H1 (cell line): Measurements from ENCODE around the gene SASH3. TPM values are rescaled to one million over a fixed set of nuclear protein-coding genes. Genes with fewer than 3 reads are reported as not detected.

Experiments used
- CTCF ChIA-PET: fragments of 300-600 bp; sonication (Branson Sonifier 250); formaldehyde crosslinking; loops from one replicate; lab custom pipeline; 2021; ENCODE audit not compliant: partially characterized antibody; lab: Charles Lee
- POLR2A ChIA-PET: fragments of 300-600 bp; sonication (Branson Sonifier 250); formaldehyde crosslinking; loops from one replicate; lab custom pipeline; 2021; ENCODE audit warnings: inconsistent platforms; ENCODE audit not compliant: partially characterized antibody; lab: Charles Lee
- DNase-seq, 2 experiments: peaks; one replicate each; pipeline versions ENCODE4 v3.0.0 to v3.0.0-alpha.2; 2010 to 2022; ENCODE audit warnings: low spot score in 2 of 2, low read depth in 1 of 2, mixed read lengths in 1 of 2
- FAIRE-seq: peaks from 2 replicates; lab custom pipeline; 2011; peaks lifted over from hg19 to GRCh38; lab: Jason Lieb, UNC
- H2AFZ ChIP-seq: 2 replicates; pipeline ENCODE4 v1.8.1; 2012; ENCODE audit warnings: low read length, inconsistent platforms
- H2AK5ac ChIP-seq: 2 replicates; pipeline ENCODE4 v1.6.1; 2013; ENCODE audit warnings: low read depth, low read length
- H2BK120ac ChIP-seq: replicated peaks from 2 replicates; pipeline ENCODE3; 2013; ENCODE audit warnings: low read depth, low read length, inconsistent platforms
- H2BK12ac ChIP-seq: 2 replicates; pipeline ENCODE4 v1.6.1; 2013; ENCODE audit warnings: low read depth, low read length
- H2BK15ac ChIP-seq: 2 replicates; pipeline ENCODE4 v1.6.1; 2013; ENCODE audit warnings: low read length
- H2BK20ac ChIP-seq: 2 replicates; pipeline ENCODE4 v1.6.1; 2013; ENCODE audit warnings: low read length
- H2BK5ac ChIP-seq: 2 replicates; pipeline ENCODE4 v1.6.1; 2013; ENCODE audit warnings: low read depth, low read length
- H3K14ac ChIP-seq: 2 replicates; pipeline ENCODE4 v1.6.1; 2013; ENCODE audit warnings: inconsistent platforms; ENCODE audit not compliant: insufficient read length
- H3K18ac ChIP-seq: 2 replicates; pipeline ENCODE4 v1.6.1; 2013; ENCODE audit warnings: low read length; ENCODE audit errors: extremely low read depth
- H3K23ac ChIP-seq: 2 replicates; pipeline ENCODE4 v1.6.1; 2013; ENCODE audit warnings: inconsistent platforms; ENCODE audit not compliant: insufficient read length
- H3K23me2 ChIP-seq: 2 replicates; pipeline ENCODE4 v1.6.1; 2013; ENCODE audit warnings: low read depth, low read length
- H3K27ac ChIP-seq: 2 replicates; pipeline ENCODE4 v1.6.1; 2011; ENCODE audit warnings: low read depth, low read length, inconsistent platforms
- H3K27me3 ChIP-seq, 4 experiments: replicated peaks in 1 of 4; 1 replicate in 1 of 4; 2 replicates in 3 of 4; pipeline versions ENCODE4 v1.6.1 to v1.8.1; 2011 to 2013; ENCODE audit warnings: low read length in 3 of 4, mild to moderate bottlenecking in 3 of 4, inconsistent platforms in 2 of 4, mixed read lengths in 2 of 4, moderate library complexity in 1 of 4; ENCODE audit not compliant: control insufficient read depth in 3 of 4, insufficient read depth in 3 of 4; ENCODE audit errors: extremely low read depth in 1 of 4
- H3K36me3 ChIP-seq, 4 experiments: 2 replicates each; pipeline versions ENCODE4 v1.6.1 to v1.8.1; 2011 to 2013; ENCODE audit warnings: mild to moderate bottlenecking in 4 of 4, low read length in 3 of 4, moderate library complexity in 2 of 4, control low read depth in 1 of 4, inconsistent platforms in 1 of 4; ENCODE audit not compliant: insufficient read depth in 4 of 4, control insufficient read depth in 2 of 4
- H3K4ac ChIP-seq: replicated peaks from 2 replicates; pipeline ENCODE3; 2013; ENCODE audit warnings: low read length, low read depth, mixed read lengths, inconsistent platforms; ENCODE audit not compliant: insufficient read length
- H3K4me1 ChIP-seq, 4 experiments: replicated peaks in 1 of 4; 1 replicate in 1 of 4; 2 replicates in 3 of 4; pipeline versions ENCODE4 v1.6.1 to v1.8.1; 2011 to 2013; ENCODE audit warnings: low read length in 3 of 4, inconsistent platforms in 2 of 4, mixed read lengths in 1 of 4; ENCODE audit not compliant: insufficient read depth in 4 of 4, control insufficient read depth in 3 of 4
- H3K4me2 ChIP-seq, 2 experiments: 2 replicates each; pipeline versions ENCODE4 v1.6.1 to v1.8.1; 2011 to 2013; ENCODE audit warnings: low read depth in 2 of 2, low read length in 2 of 2, control low read depth in 1 of 2, inconsistent platforms in 1 of 2, mild to moderate bottlenecking in 1 of 2; ENCODE audit not compliant: insufficient read depth in 1 of 2
- H3K4me3 ChIP-seq, 4 experiments: fragments of 200-600, 300-600 bp in 1 of 4; sonication (generic), shearing (Covaris generic), sonication (Bioruptor Twin) in 1 of 4; 2 replicates each; pipeline versions ENCODE4 v1.5.1 to v1.8.1; 2011 to 2016; ENCODE audit warnings: low read length in 4 of 4, low read depth in 3 of 4, control low read depth in 2 of 4, inconsistent platforms in 2 of 4, mild to moderate bottlenecking in 2 of 4, mixed read lengths in 1 of 4, moderate library complexity in 1 of 4; ENCODE audit not compliant: insufficient read depth in 2 of 4; ENCODE audit errors: extremely low read depth in 1 of 4
- H3K56ac ChIP-seq: replicated peaks from 2 replicates; pipeline ENCODE3; 2013; ENCODE audit warnings: low read depth, mild to moderate bottlenecking, mixed read lengths, low read length, inconsistent platforms; ENCODE audit not compliant: insufficient read length
- H3K79me1 ChIP-seq: 2 replicates; pipeline ENCODE4 v1.6.1; 2013; ENCODE audit warnings: low read depth, low read length, control low read depth
- H3K79me2 ChIP-seq, 2 experiments: 2 replicates each; pipeline versions ENCODE4 v1.6.1 to v1.8.1; 2012 to 2013; ENCODE audit warnings: low read length in 2 of 2, mild to moderate bottlenecking in 2 of 2, inconsistent platforms in 1 of 2; ENCODE audit not compliant: insufficient read depth in 2 of 2, control insufficient read depth in 1 of 2
- H3K9ac ChIP-seq, 4 experiments: replicated peaks in 1 of 4; 1 replicate in 1 of 4; 2 replicates in 3 of 4; pipeline versions ENCODE4 v1.6.1 to v1.8.1; 2011 to 2013; ENCODE audit warnings: low read depth in 3 of 4, low read length in 3 of 4, control low read depth in 2 of 4, mild to moderate bottlenecking in 2 of 4, moderate library complexity in 2 of 4, inconsistent platforms in 1 of 4; ENCODE audit errors: extremely low read depth in 1 of 4
- H3K9me3 ChIP-seq, 2 experiments: 2 replicates each; pipeline versions ENCODE4 v1.6.1 to v1.8.1; 2012 to 2013; ENCODE audit warnings: mild to moderate bottlenecking in 2 of 2, moderate library complexity in 2 of 2, control low read depth in 1 of 2, inconsistent platforms in 1 of 2, low read depth in 1 of 2, low read length in 1 of 2, mixed read lengths in 1 of 2; ENCODE audit not compliant: insufficient read depth in 2 of 2
- H4K20me1 ChIP-seq, 2 experiments: replicated peaks in 1 of 2; 2 replicates each; pipeline versions ENCODE3 to v1.8.1; 2011 to 2013; ENCODE audit warnings: inconsistent platforms in 2 of 2, low read length in 2 of 2, mild to moderate bottlenecking in 1 of 2; ENCODE audit not compliant: insufficient read depth in 2 of 2, control insufficient read depth in 1 of 2
- H4K5ac ChIP-seq: 2 replicates; pipeline ENCODE4 v1.6.1; 2013; ENCODE audit warnings: low read length, low read depth, mixed read lengths, inconsistent platforms; ENCODE audit not compliant: insufficient read length
- H4K8ac ChIP-seq: 2 replicates; pipeline ENCODE4 v1.8.0; 2013; ENCODE audit warnings: mild to moderate bottlenecking, moderate library complexity, low read length, inconsistent platforms; ENCODE audit not compliant: insufficient read depth; ENCODE audit errors: extremely low read depth
- H4K91ac ChIP-seq: replicated peaks from 2 replicates; pipeline ENCODE3; 2013; ENCODE audit warnings: low read length, mixed read lengths, inconsistent platforms; ENCODE audit not compliant: insufficient read length
- BACH1 ChIP-seq: IDR thresholded peaks from 2 replicates; pipeline ENCODE4 v1.6.1; 2012; ENCODE audit warnings: low read length, improper control_type of control experiment
- CTCF ChIP-seq, 3 experiments: IDR thresholded peaks; 1 replicate in 2 of 3; 2 replicates in 1 of 3; pipeline versions ENCODE4 v1.5.1 to v1.6.1; 2011; ENCODE audit warnings: low read length in 3 of 3, mild to moderate bottlenecking in 3 of 3, inconsistent platforms in 2 of 3, low read depth in 1 of 3, moderate library complexity in 1 of 3; ENCODE audit not compliant: insufficient read depth in 1 of 3; ENCODE audit errors: control extremely low read depth in 1 of 3
- EGR1 ChIP-seq: IDR thresholded peaks from 2 replicates; pipeline ENCODE4 v1.6.1; 2011; ENCODE audit warnings: low read depth, low read length, borderline replicate concordance
- GABPA ChIP-seq: IDR thresholded peaks from 2 replicates; pipeline ENCODE4 v1.6.1; 2011; ENCODE audit warnings: mild to moderate bottlenecking, low read length, moderate library complexity, borderline replicate concordance; ENCODE audit not compliant: insufficient read depth
- MAFK ChIP-seq: IDR thresholded peaks from 2 replicates; pipeline ENCODE4 v1.6.1; 2012; ENCODE audit warnings: low read depth, mild to moderate bottlenecking, improper control_type of control experiment, low read length
- TBP ChIP-seq: IDR thresholded peaks from 2 replicates; pipeline ENCODE4 v1.6.1; 2011; ENCODE audit warnings: low read depth, low read length, improper control_type of control experiment
- WGBS, 2 experiments: shearing (Covaris generic) in 1 of 2; methylation state at CpG; one replicate each; pipeline versions ENCODE4 v1.1.6 to v1.1.7; 2013 to 2015; ENCODE audit warnings: low lambda C conversion rate in 2 of 2, mixed read lengths in 2 of 2, inconsistent platforms in 1 of 2, low coverage in 1 of 2, missing lambda C conversion rate in 1 of 2; ENCODE audit not compliant: insufficient replicate concordance in 2 of 2, insufficient coverage in 1 of 2, insufficient read length in 1 of 2; ENCODE audit errors: extremely low coverage in 1 of 2, missing lambda C conversion rate in 1 of 2; 5-methylcytosine and 5-hydroxymethylcytosine counted together
- polyA plus RNA-seq, 7 experiments: library from polyadenylated mRNA; depleted of rRNA in 3 of 7; stranded (reverse) in 5 of 7; unstranded in 2 of 7; fragments of >200 nt in 5 of 7; fragments of 200-250 nt in 2 of 7; gene quantifications; 1 replicate in 5 of 7; 2 replicates in 1 of 7; 4 replicates in 1 of 7; pipeline versions ENCODE4 v1.2.1 to v1.2.3, GENCODE V29; 2011 to 2013; ENCODE audit warnings: missing spikeins in 2 of 7, mixed read lengths in 2 of 7
- total RNA-seq: library from RNA; stranded (reverse); fragmentation: NEBNext Ultra II Directional; extraction: Animal tissue kit (Norgen Biotek cat#: 25700); gene quantifications from 2 replicates; pipeline ENCODE4 v1.2.1, GENCODE V29; 2021

SASH3 gene
- total and polyA plus RNA-seq, 2 of the 8 experiments (the other 6 are each of a cell fraction or from before 2014, with no cell fraction given) = not detected

DNA sequence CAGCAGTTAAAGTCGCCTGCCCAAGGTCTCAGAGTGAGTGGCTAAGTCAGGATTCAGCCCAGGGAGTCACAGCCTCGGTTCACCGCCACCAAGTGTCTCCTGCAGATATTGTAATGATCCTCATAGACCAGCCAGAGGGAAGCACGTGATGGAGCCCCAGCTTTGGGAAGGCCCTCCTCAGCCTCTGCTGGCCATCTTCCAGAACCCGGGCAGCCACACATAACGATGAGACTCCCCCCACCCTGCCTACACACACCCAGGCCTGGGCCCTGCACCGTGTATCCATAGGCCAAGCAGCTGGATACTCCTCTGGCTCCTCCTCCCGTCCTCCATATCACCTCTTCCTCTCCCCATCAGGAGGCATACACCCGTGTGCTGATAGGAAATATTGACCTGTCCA lies 19.6 kb upstream of the SASH3 start:
- FAIRE-seq = no peak
- H4K91ac ChIP-seq = no peak overlapping the region
- no peak overlapping the region for H2BK15ac ChIP-seq
- no peak overlapping the region for H3K27ac ChIP-seq
- no peak overlapping the region for H2BK12ac ChIP-seq
- ChIA-PET CTCF (interaction anchor here (0.8 to 1.4 kb wide), 5 partner anchors 12 to 197 kb away, joined by 3 to 7 read pairs (median 4); no protein-coding TSS in a partner anchor), POLR2A (no interaction called here)
- H4K5ac ChIP-seq = no peak overlapping the region
- no peak overlapping the region for H2AK5ac ChIP-seq
- no peak overlapping the region for H3K14ac ChIP-seq
- 95% methylated on average over 8 of the region's 9 CpGs; no CpG with 5 or more reads in 1 of the 2 experiments for WGBS, 2 experiments
- H4K20me1 ChIP-seq = no peaks in the 10 kb centered on the region
- H3K23me2 ChIP-seq = no peaks in the 10 kb centered on the region
- H2BK20ac ChIP-seq = no peak overlapping the region
- no peak overlapping the region for H3K18ac ChIP-seq
- no peaks in the 10 kb centered on the region for H3K4me1 ChIP-seq
- no peak overlapping the region for H3K23ac ChIP-seq
- no peak overlapping the region for H3K4me2 ChIP-seq
- no peak overlapping the region for H2BK5ac ChIP-seq
- no peak overlapping the region for H4K8ac ChIP-seq
- H2BK120ac ChIP-seq = no peak overlapping the region
- H3K36me3 ChIP-seq = no peaks in the 10 kb centered on the region
- no peak overlapping the region for H3K56ac ChIP-seq
- H3K27me3 ChIP-seq = no peaks in the 10 kb centered on the region
- H2AFZ ChIP-seq = no peak overlapping the region
- H3K4ac ChIP-seq = no peak overlapping the region
- H3K79me2 ChIP-seq = no peaks in the 10 kb centered on the region
- no peak overlapping the region for H3K9ac ChIP-seq
- H3K79me1 ChIP-seq = no peaks in the 10 kb centered on the region
- H3K4me3 ChIP-seq = no peak overlapping the region
- DNase-seq = no peak
- H3K9me3 ChIP-seq = no peaks in the 10 kb centered on the region
- TF ChIP-seq GABPA = no peak
- no peak for TF ChIP-seq MAFK
- TF ChIP-seq EGR1 = no peak
- no peak for TF ChIP-seq CTCF (IDR thresholded peaks at IDR 0.05; ENCODE audit: control extremely low read depth in 1 of 3, insufficient read depth in 1 of 3, low read depth in 1 of 3, low read length in 3 of 3)
- no peak for TF ChIP-seq TBP
- TF ChIP-seq BACH1 = no peak
